ENCODE data around the gene KPNB1.

KPNB1 gene

GRCh38 chr17:47684535-47685193 is 34.9 kb downstream of the KPNB1 start:
- no peak for TF ChIP-seq CTCF (IDR thresholded peaks at IDR 0.05)
- peaks cover 40% of the 10 kb centered on the region for H3K4me1 Mint-ChIP-seq
- peaks cover 60% of the 10 kb centered on the region for H3K36me3 Mint-ChIP-seq (ENCODE audit: low read depth)
- no peaks in the 10 kb centered on the region for H3K9me3 Mint-ChIP-seq
- no peaks in the 10 kb centered on the region for H3K27me3 Mint-ChIP-seq (ENCODE audit: low read depth, poor library complexity)
- no peak for DNase-seq
- peak overlapping the region; percentile 89 for H3K27ac Mint-ChIP-seq
- no peak overlapping the region for H3K4me3 Mint-ChIP-seq

- H3K4me3 Mint-ChIP-seq = no peak overlapping the region
- H3K36me3 Mint-ChIP-seq (ENCODE audit: low read depth) = peaks cover 49% of the 10 kb centered on the region
- no peak for DNase-seq
- no peaks in the 10 kb centered on the region for H3K9me3 Mint-ChIP-seq
- peaks cover 37% of the 10 kb centered on the region for H3K4me1 Mint-ChIP-seq
- no peaks in the 10 kb centered on the region for H3K27me3 Mint-ChIP-seq (ENCODE audit: low read depth, poor library complexity)
- peak overlapping the region; percentile 96 for H3K27ac Mint-ChIP-seq
- no peak for TF ChIP-seq CTCF (IDR thresholded peaks at IDR 0.05)
Observed at GRCh38 chr17:47685556-47686275, 36.0 kb downstream of the KPNB1 start.

GRCh38 chr17:47686276-47686635 is 36.5 kb downstream of the KPNB1 start:
- H3K9me3 Mint-ChIP-seq = no peaks in the 10 kb centered on the region
- no peaks in the 10 kb centered on the region for H3K27me3 Mint-ChIP-seq (ENCODE audit: low read depth, poor library complexity)
- no peak for DNase-seq
- H3K36me3 Mint-ChIP-seq (ENCODE audit: low read depth) = peaks cover 45% of the 10 kb centered on the region
- peaks cover 37% of the 10 kb centered on the region for H3K4me1 Mint-ChIP-seq
- H3K4me3 Mint-ChIP-seq = no peak overlapping the region
- TF ChIP-seq CTCF (IDR thresholded peaks at IDR 0.05) = no peak
- H3K27ac Mint-ChIP-seq = peak overlapping the region; percentile 96

GRCh38 chr17:47686664-47687327 is 37.1 kb downstream of the KPNB1 start:
- H3K4me1 Mint-ChIP-seq = peaks cover 42% of the 10 kb centered on the region
- no peaks in the 10 kb centered on the region for H3K9me3 Mint-ChIP-seq
- peaks cover 2% of the 10 kb centered on the region for H3K27me3 Mint-ChIP-seq (ENCODE audit: low read depth, poor library complexity)
- no peak for DNase-seq
- H3K27ac Mint-ChIP-seq = peak overlapping the region; percentile 96
- TF ChIP-seq CTCF (IDR thresholded peaks at IDR 0.05) = no peak
- peaks cover 43% of the 10 kb centered on the region for H3K36me3 Mint-ChIP-seq (ENCODE audit: low read depth)
- H3K4me3 Mint-ChIP-seq = no peak overlapping the region

- Mint-ChIP-seq H3K27ac (peak overlapping the region; percentile 96), H3K27me3 (ENCODE audit: low read depth, poor library complexity) (peaks cover 2% of the 10 kb centered on the region), H3K9me3 (no peaks in the 10 kb centered on the region), H3K4me1 (peaks cover 42% of the 10 kb centered on the region), H3K4me3 (no peak overlapping the region), H3K36me3 (ENCODE audit: low read depth) (peaks cover 38% of the 10 kb centered on the region)
- no peak for DNase-seq
- no peak for TF ChIP-seq CTCF (IDR thresholded peaks at IDR 0.05)
Observed at GRCh38 chr17:47687328-47687690, 37.6 kb downstream of the KPNB1 start.

All from nephron progenitor cell (in vitro differentiated cells).